ENCODE data around the gene MAPK4. TPM values are rescaled to one million over a fixed set of nuclear protein-coding genes. Genes with fewer than 3 reads are reported as not detected.

Gene MAPK4
- total RNA-seq, 2 donors from 2014 or later, result 19.9 to 64.4 TPM

DNA sequence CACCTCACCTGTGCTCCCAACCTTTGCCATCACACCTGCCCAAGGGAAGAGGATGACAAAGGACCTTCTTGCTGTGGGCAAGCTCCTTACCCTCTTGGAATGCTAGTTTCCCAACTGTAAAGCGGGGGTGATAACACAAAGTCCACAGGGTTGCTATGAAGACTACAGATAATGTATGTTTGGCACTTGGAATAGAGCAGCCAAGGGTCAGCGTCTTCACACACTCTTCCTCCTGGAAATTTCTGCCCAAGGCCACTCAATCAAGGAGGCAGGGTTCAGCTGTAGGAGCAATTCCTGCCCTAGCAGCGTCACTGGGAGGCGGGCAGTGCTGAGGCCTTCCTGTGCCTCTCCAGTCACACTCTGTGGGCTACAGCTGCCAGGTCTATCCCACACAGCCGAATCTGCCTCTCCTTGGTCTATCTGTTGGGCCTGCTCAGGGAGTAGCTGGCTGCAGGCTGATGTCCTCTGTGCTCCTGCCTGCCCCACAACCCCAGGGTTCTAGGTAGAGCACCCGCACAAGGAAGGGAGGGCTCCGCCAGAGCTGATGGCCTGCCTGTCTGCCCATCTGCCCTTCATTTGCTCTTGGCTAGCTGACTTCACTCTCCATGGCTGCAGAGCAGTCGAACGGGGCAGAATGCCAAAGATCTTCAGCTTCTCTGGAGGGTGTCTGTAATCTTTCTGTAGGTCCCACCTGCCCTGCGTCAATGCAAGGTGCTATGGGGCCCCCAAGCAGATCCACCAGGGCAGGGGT, 168.0 kb downstream of the MAPK4 start:
- intact Hi-C loops (cut with DNase I), result loop anchor here in 1 of 2 donors (5.0 kb wide), 1 partner anchor 121 kb away; no protein-coding TSS in a partner anchor
- ATAC-seq (peak; percentile 58 to 60), DNase-seq (no peak)

DNA sequence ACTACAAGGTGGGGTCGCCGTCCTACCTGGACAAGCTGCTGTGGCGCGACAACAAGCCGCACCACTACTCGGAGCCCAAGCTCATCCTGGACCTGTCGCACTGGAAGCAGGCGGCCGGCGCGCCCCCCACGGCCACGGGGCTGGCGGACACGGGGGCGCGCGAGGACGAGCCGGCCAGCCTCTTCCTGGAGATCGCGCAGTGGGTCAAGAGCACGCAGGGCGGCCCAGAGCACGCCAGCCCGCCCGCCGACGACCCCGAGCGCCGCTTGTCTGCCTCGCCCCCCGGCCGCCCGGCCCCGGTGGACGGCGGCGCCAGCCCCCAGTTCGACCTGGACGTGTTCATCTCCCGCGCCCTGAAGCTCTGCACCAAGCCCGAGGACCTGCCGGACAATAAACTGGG, 169.5 kb downstream of the MAPK4 start:
- intact Hi-C loops (cut with DNase I), result loop anchor here in 1 of 2 donors (5.0 kb wide), 1 partner anchor 122 kb away; no protein-coding TSS in a partner anchor
- no peak for ATAC-seq
- DNase-seq, result no peak

DNA sequence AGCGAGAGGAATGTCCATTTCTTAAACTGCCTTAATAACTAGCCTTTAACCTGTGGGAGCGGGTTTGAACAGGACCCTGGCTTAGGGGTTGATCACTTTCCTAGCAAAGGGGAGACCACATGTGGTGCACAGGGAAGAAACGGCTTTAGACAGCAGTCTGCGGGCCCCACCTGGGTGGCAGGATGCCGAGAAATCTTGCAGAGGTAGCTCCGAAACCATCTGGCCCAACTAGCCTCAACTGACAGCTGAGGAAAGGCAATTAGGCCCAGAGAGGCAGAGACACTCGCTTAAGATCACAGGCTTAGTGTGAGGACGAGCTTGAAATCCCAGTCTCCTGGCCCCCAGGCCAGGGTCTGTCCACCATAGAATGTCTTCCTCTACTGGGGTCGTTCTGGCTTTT, 170.1 kb downstream of the MAPK4 start:
- intact Hi-C loops (cut with DNase I), result loop anchor here in 1 of 2 donors (5.0 kb wide), 1 partner anchor 123 kb away; no protein-coding TSS in a partner anchor
- ATAC-seq (no peak), DNase-seq (no peak)

DNA sequence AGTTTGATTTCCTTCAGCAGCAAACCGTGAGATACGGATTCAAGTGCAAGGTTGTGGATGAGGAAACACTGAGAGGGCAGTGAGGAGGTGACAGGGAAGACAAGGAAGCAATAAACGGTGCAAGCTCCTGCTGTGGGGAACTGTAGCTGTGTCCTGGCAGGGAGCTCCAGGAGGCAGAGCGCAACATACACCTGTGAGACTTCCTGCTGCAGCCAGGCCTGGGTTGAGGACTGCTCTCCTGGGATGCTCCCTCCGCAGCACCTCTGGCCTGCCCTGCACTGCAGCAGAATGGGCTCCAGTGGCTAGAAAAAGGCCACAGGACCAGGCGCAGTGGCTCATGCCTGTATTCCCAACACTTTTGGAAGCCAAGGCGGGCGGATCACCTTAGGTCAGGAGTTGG, 174.5 kb downstream of the MAPK4 start:
- ATAC-seq, result no peak
- DNase-seq, result no peak
- intact Hi-C loops (cut with DNase I), result no loop called here

DNA sequence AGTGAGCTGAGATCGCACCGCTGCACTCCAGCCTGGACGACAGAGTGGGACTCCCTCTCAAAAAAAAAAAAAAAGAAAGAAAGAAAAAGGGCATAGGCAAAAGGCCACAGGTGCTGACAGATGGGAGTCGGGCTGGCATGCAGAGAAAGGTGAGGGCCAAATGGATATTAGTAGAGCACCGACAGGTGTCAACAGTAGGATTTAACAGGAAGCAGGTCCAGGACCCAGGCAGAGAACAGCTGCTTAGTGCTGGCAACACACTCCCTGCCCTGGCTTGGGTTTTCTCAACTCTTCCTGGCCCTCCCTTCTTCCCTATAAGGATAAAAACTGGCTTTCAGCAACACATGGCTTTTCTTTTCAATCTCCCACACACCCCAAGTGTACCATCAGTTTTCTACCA, 175.0 kb downstream of the MAPK4 start:
- DNase-seq (no peak), ATAC-seq (no peak)
- intact Hi-C loops (cut with DNase I), result no loop called here

DNA sequence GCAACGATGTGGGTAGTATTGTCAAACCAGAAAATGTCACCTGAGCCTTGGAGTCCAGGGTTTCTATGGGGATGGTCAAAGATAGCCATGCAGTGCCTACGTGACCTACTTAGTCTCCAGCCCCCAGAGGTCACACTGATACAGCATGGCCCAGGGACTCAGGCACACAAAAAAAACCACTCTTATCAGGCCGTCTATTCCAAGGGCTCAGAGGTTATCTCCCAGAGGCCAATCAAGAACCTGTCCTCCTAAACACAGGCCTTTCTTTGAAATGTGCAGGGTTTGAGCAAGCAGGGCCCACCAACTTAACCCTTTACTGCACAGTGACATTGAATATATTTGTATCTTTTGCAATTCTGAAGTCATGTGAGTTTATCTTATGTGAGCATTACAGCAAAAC, 177.2 kb downstream of the MAPK4 start:
- intact Hi-C loops (cut with DNase I), result no loop called here
- ATAC-seq, result no peak
- DNase-seq, result no peak

DNA sequence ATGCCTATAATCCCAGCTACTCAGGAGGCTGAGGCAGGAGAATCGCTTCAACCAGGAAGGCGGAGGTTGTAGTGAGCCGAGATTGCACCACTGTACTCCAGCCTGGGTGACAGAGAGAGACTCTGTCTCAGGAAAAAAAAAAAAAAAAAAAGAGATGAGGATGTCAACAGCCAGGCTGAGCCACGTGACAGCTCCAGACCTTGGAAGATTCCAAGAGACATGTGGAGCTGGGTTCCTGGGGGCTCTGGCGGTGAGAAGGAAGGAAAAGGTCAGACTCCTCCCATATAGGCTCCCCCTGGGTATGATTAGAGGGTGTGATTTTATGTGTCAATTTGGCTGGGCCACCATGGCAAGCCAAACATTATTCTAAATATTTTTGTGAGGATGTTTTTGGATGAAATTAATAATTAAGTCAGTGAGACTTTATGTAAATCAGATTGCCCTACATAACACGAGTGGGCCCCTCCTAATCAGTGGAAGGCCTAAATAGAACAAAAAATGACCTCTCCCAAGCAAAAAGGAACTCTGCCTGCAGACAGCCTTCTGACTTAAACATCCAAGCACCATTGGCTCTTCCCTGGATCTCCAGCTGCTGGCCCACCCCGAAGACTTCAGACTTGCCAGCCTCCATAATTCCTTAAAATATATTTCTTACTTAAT, 178.3 kb downstream of the MAPK4 start:
- DNase-seq (no peak), ATAC-seq (no peak)
- intact Hi-C loops (cut with DNase I), result no loop called here

DNA sequence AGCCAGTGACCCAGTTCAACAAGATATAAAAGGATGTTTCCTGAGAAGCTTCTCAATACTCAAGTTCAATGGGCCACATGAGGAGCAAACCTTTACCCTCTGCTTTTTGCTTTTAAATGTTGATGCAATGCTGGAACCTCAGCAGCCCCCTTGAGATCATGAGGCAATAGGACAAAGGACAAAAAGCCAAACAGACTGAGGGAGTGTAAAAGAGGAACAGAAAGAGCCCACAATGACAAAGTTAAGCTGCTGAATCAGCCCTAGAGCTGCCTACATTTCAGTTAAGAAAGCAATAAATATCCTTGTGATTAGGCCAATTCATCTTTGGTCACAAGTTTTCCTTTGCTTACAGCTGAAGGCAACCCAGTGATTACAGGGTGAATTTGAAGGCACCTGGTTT, 183.1 kb downstream of the MAPK4 start:
- ATAC-seq, result no peak
- no peak for DNase-seq
- intact Hi-C loops (cut with DNase I), result no loop called here

DNA sequence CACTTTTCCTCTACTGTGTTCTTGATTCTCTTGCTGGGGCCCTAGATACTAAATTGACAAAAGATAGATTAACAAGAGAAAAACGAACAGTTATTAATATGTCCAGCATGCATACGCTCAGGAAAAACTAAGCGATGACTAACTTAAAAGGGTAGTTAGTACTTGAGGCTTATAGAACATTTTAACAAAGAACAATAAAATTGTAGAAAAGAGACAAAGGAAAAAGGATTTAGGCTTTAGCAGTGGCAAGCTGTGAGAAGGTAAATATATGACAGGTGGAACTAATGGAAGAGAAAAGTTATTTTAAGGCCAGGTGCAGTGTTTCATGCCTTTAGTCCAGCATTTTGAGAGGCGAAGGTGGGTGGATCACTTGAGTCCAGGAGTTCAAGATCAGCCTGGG, 184.4 kb downstream of the MAPK4 start:
- DNase-seq (no peak), ATAC-seq (no peak)
- intact Hi-C loops (cut with DNase I), result no loop called here

DNA sequence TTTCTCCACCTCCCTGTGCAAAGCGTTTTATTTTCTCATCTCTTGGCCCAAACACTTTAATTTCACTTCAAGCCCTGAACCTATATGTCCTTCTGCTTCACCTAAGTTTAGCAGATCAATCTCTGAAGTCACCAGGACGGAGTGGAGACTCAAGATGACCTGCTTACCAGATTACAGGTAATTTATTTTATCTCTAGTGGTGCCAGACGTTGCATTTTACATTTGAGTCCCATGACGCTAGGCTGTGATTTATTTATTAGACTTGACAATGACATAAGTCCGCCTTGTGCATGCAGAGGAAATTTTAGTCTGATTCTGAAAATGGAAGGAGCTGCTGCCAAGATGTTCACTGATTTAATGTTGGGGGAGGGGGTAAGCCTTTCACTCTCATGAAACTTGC, 186.1 kb downstream of the MAPK4 start:
- ATAC-seq (no peak), DNase-seq (no peak)
- intact Hi-C loops (cut with DNase I), result no loop called here

DNA sequence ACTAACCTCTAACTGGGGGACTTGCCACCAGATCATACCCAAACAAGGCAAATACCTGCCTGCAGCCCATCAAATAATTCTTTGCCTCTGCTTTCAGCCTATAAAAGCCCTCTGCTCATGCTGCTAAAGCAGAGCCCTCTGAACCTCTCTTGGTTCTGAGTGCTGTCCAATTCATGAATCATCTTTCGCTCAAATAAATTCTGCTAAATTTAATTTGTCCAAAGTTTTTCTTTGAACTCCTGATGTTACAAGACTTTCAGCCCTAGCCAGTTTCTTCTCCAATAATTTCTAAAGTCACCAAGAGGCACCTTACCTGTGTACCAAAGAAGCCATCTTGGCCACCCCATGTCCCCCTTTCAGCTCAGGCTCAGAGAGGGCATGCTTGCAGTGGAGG, 188.0 kb downstream of the MAPK4 start:
- ATAC-seq (no peak), DNase-seq (no peak)
- intact Hi-C loops (cut with DNase I), result no loop called here

DNA sequence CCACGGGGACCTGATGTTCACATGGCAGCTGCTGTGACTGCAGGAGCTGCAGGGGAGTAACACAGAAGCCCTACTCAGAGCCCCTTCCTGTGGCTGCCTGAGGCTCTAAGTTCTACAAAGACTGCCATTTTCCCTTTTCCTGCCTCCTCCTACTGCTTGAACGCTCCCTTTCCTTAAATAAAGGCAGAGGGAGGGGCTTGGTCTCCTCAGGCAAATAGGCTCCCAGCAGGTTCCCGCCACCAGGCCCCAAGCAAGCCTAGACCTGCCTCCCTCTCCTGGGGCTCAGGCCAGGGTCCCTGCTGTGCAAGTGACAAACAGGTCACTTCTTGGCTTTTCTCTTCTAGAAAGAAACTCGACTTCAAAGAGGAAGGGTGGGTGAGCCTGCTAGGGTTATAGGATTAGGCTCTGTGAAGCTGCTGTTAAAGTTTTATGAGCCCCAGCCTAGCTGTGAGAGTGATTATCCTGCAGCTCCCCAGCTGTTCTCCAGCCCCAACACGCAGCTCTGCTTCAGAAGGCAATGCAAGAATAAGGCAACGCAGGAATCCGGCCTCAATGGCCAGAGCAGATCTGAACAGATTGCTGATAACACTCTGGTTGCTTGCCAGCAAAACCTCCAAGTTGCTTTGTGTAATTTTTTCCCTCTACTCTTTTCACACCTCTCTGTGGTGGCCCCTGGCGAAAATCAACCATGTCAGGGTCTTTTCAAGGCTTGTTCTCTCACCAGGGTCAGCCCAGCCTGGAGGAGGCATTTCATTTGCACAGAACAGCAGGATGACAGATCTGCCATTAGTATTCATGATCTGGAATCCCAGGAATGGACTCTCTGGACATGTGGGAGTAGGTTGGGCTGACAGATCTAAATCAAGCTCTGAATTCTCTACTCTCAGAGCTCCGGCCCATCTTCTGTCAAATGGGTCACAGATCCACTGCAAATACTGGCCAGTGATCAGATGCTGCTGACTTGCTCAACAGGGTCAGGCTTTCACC, 188.6 kb downstream of the MAPK4 start:
- intact Hi-C loops (cut with DNase I), result no loop called here
- ATAC-seq, result no peak
- DNase-seq, result no peak

DNA sequence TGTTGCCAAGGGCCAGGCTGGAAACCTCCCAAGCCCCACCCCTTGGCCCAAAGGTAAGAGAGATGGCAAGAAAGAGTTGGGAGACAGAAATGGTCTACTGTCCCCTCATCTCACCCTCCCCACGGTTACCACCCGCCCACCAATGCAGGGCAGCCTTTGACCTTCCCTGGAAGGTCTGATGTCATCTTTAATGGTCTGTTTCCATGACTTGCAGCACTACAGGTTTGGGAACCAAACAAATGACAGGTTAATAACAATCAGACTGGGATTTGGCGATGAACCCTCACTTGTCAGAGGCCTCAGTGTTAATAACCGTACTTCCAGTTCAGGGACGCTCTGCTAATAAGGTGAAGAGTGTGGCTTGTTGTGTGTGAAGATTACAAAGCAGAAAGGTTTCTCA, 189.5 kb downstream of the MAPK4 start:
- DNase-seq (no peak), ATAC-seq (no peak)
- intact Hi-C loops (cut with DNase I), result no loop called here

DNA sequence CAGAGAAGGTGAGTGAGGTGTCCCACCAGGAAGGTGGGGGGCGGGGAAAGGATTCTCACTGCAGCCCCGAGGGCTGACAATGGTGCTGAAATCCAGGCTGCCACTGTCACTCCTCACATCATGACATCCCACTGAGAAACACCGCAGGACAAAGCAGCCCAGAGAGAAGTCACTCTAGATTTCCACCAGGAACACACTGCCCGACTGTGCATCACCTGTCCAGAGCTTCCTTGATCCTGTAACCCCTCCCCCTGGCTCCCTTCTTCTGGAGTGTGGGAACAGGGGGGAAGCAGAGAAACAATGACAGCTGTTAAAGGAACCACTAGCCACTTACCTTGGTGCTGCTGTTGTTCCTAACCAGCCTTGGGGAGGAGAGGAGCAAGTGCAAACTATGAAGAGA, 190.1 kb downstream of the MAPK4 start:
- ATAC-seq (no peak), DNase-seq (no peak)
- intact Hi-C loops (cut with DNase I), result no loop called here

DNA sequence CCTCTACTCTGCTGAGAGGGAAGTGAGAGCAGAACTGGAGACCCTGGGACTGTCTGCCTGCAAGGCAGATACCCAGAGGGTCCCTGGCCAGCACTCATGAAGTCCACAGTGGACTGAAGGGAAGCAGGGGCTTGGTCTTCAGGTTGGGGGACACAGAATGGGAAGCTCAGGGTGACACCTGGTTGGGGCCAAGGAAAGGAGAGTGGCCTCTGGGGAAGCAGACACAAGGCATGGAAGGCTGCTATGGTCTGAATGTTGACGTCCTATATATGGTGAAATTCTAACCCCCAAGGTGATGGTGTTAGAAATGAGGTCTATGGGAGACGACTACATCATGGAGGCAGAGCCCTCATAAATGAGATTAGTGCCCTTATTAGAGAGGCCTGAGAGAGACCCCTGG, 190.7 kb downstream of the MAPK4 start:
- intact Hi-C loops (cut with DNase I), result no loop called here
- no peak for DNase-seq
- ATAC-seq, result no peak

DNA sequence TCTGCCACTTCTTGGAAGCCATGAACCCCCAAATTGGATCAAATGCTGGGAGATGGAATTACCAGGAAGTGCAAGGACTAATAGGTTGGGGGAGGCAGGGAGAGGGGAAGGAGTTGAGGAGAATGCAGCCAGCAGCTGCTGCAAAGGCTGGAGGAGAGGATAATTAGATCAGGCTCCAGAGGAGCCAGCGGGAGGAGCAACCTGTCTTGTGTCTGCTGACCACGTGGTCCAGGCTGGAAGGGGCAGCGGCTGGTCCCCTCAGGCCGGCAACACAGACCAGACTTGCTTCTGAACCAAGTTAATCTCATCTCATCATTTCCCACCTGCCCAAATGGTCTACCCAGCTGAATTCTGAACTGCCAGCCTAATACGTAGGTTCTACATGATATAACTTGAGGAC, 191.6 kb downstream of the MAPK4 start:
- no peak for ATAC-seq
- intact Hi-C loops (cut with DNase I), result no loop called here
- DNase-seq, result no peak

DNA sequence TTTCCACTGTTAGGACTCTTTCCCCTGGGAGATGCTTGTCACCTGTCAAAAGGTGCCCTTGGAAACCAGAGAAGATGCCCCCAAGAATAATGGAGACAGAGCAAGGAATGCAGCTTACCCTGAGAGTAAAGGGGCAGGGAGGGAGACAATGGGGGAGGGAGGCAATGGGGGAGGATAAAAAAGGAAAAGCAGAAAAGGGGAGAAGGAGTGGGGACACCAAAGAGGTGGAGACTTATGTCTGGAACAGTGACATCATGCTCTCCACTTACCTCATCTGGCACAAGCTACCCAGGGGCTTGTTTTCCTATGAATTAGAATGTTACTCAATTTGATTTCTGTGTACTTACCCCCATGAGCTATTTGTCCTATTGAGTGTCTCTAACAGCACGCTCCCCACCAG, 192.1 kb downstream of the MAPK4 start:
- ATAC-seq, result no peak

DNA sequence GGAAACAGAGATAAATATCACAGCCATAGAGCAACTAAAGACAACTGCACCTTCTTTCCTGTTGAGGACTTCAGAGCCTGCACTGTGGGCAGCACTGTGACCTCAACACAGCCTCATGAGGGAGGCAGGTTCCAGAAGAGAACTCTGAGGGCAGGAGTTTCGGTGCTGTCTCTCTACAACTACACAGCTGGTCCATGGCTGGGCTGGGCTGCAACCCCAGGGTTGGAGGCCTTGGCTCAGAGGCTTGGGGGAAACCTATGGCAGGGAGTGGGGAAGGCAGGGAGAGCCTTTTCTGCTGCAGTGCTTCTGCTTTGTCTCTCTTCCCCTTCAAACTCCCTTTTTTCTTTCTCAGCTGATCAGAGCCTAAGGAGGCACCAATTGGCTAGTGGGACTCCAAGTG, 193.4 kb downstream of the MAPK4 start:
- intact Hi-C loops (cut with DNase I), result no loop called here
- no peak for DNase-seq
- no peak for ATAC-seq

More for the DNA sequence above, 192.1 kb downstream of the MAPK4 start:
- intact Hi-C loops (cut with DNase I), result no loop called here
- no peak for DNase-seq

DNA sequence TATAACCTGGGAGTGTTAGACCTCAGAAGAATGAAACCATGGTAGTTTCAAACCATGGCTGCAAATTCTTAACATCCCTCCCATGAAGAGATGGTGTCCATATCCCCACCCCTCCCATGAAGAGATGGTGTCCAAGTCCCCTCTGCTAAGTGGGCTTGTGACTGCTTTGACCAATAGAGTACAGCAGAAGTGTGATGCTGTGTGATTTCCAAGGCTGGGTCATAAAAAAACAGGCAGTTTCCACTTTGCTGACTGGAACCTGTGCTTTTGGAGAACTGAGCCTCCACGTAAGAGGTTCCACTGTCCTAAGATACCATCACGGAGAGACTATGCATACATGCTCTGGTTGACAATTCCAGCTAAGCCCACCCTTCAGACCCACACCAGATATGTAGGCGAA, 194.4 kb downstream of the MAPK4 start:
- ATAC-seq, result no peak
- intact Hi-C loops (cut with DNase I), result no loop called here
- DNase-seq, result no peak

DNA sequence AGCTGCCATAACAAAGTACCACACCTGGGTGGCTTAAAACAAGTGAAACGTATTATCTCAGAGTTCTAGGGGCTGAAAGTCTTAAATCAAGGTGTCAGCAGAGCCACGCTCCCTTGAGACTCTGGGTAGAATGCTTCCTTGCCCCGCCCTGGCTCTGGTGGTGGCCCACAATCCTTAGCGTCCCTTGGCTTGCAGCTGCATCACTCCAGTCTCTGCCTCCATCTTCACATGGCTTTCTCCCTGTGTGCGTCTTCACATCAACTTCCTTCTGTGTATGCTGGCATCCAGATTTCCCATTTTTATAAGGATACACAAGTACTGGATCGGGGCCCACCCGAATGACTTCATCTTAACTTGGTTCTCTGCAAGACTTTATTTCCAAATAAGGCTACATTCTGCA, 197.5 kb downstream of the MAPK4 start:
- intact Hi-C loops (cut with DNase I), result no loop called here
- DNase-seq (no peak), ATAC-seq (no peak)
